HG03575 (cell line): ENCODE results near the gene HECW1.
"Not testable (repeated sequence)": the region's sequence is repeated elsewhere in the genome, so short reads cannot be mapped to it uniquely, and the experiment has no call there.

Experiments
- ATAC-seq: cut with Tn5 transposase; IDR thresholded peaks from one replicate; pipeline ENCODE4 v1.9.1; 2021; ENCODE audit not compliant: unreplicated experiment, insufficient number of reproducible peaks, low FRiP score; ENCODE audit errors: extremely low read depth

The HECW1 gene

GRCh38 chr7:43467406-43467805 is 355.0 kb downstream of the HECW1 start:
- no peak for ATAC-seq

GRCh38 chr7:43467846-43468245 is 355.4 kb downstream of the HECW1 start:
- ATAC-seq: no peak

- no peak for ATAC-seq
Measured at GRCh38 chr7:43469051-43469450, 356.6 kb downstream of the HECW1 start.

- ATAC-seq: no peak
Measured at GRCh38 chr7:43470110-43470509, 357.7 kb downstream of the HECW1 start.

- no peak for ATAC-seq
Measured at GRCh38 chr7:43475983-43476382, 363.5 kb downstream of the HECW1 start.

- ATAC-seq: no peak
Measured at GRCh38 chr7:43476896-43477295, 364.4 kb downstream of the HECW1 start.

- ATAC-seq: no peak
Measured at GRCh38 chr7:43479042-43479441, 366.6 kb downstream of the HECW1 start.

- no peak for ATAC-seq
Measured at GRCh38 chr7:43479543-43479942, 367.1 kb downstream of the HECW1 start.

GRCh38 chr7:43480581-43480980 is 368.1 kb downstream of the HECW1 start:
- no peak for ATAC-seq

GRCh38 chr7:43481902-43482678 is 369.6 kb downstream of the HECW1 start:
- ATAC-seq: no peak

- ATAC-seq: no peak
Measured at GRCh38 chr7:43482679-43483252, 370.3 kb downstream of the HECW1 start.

GRCh38 chr7:43484678-43485395 is 372.4 kb downstream of the HECW1 start:
- no peak for ATAC-seq

GRCh38 chr7:43485580-43485979 is 373.1 kb downstream of the HECW1 start:
- ATAC-seq: no peak

- not testable (repeated sequence) for ATAC-seq
Measured at GRCh38 chr7:43486008-43486407, 373.6 kb downstream of the HECW1 start.

GRCh38 chr7:43486634-43487033 is 374.2 kb downstream of the HECW1 start:
- ATAC-seq: no peak

- no peak for ATAC-seq
Measured at GRCh38 chr7:43487731-43488073, 375.3 kb downstream of the HECW1 start.

- ATAC-seq: no peak
Measured at GRCh38 chr7:43489257-43489656, 376.8 kb downstream of the HECW1 start.

- no peak for ATAC-seq
Measured at GRCh38 chr7:43490016-43490415, 377.6 kb downstream of the HECW1 start.

- no peak for ATAC-seq
Measured at GRCh38 chr7:43491123-43491522, 378.7 kb downstream of the HECW1 start.

- no peak for ATAC-seq
Measured at GRCh38 chr7:43491984-43492383, 379.5 kb downstream of the HECW1 start.
